Heart left ventricle (tissue), 16 donors: ENCODE results near the gene ACTA2. TPM values are rescaled to one million over a fixed set of nuclear protein-coding genes. Genes with fewer than 3 reads are reported as not detected.

Experiments
- ATAC-seq, 4 donors: fragments of 200-7000 bp; cut with Tn5 transposase; one replicate each; pipeline ENCODE4 v1.9.1; 2020 to 2022; ENCODE audit warnings: moderate library complexity in 4 of 4, mild to moderate bottlenecking in 3 of 4, moderate number of reproducible peaks in 1 of 4
- DNase-seq, 5 donors: peaks; one replicate each; pipeline ENCODE4 v3.0.0-alpha.2; 2020
- H3K27ac ChIP-seq, 12 donors: fragments of 200-600 bp; sonication (generic) in 4 of 12; one replicate each; pipeline versions ENCODE4 v1.5.0 to v1.8.0; 2016 to 2022; ENCODE audit warnings: mild to moderate bottlenecking in 2 of 12
- H3K27me3 ChIP-seq, 9 donors: fragments of 200-600 bp; sonication (generic) in 2 of 9; one replicate each; pipeline versions ENCODE4 v1.5.1 to v1.8.0; 2016 to 2022; ENCODE audit warnings: mild to moderate bottlenecking in 3 of 9
- H3K36me3 ChIP-seq, 9 donors: fragments of 200-600 bp; sonication (generic) in 2 of 9; one replicate each; pipeline versions ENCODE4 v1.5.0 to v1.8.0; 2018 to 2022; ENCODE audit warnings: mild to moderate bottlenecking in 2 of 9
- H3K4me1 ChIP-seq, 12 donors: fragments of 200-600 bp; sonication (generic) in 4 of 12; one replicate each; pipeline versions ENCODE4 v1.5.0 to v1.8.0; 2016 to 2022; ENCODE audit warnings: mild to moderate bottlenecking in 3 of 12
- H3K4me3 ChIP-seq, 12 donors: fragments of 200-600 bp; sonication (generic) in 4 of 12; one replicate each; pipeline versions ENCODE4 v1.5.0 to v1.8.0; 2017 to 2022; ENCODE audit warnings: mild to moderate bottlenecking in 9 of 12, moderate library complexity in 4 of 12
- H3K9me3 ChIP-seq, 12 donors: fragments of 200-600 bp; sonication (generic) in 4 of 12; one replicate each; pipeline versions ENCODE4 v1.5.0 to v1.8.0; 2016 to 2022; ENCODE audit warnings: mild to moderate bottlenecking in 1 of 12
- POLR2A ChIP-seq, 2 donors: fragments of 450-650 bp; IDR thresholded peaks; one replicate each; pipeline ENCODE4 v1.6.1; 2017; ENCODE audit warnings: antibody characterized with exemption in 2 of 2, mild to moderate bottlenecking in 2 of 2, moderate library complexity in 2 of 2
- WGBS, 4 donors: extraction: QIAGEN DNeasy Blood & Tissue Kit in 2 of 4; methylation state at CpG; one replicate each; pipeline versions ENCODE4 v1.1.5 to v1.1.7; 2013 to 2018; 5-methylcytosine and 5-hydroxymethylcytosine counted together
- intact Hi-C, 10 donors: fragments of 100-400 bp; cut with DNase I; formaldehyde crosslinking; loops; one replicate each; pipeline versions ENCODE4 v1.11.1 to v1.14.2; 2022
- long read RNA-seq, 3 donors: library from polyadenylated mRNA; unstranded; transcript quantifications; one replicate each; pipeline ENCODE4 v2.0.0, GENCODE V29; 2020 to 2021
- polyA plus RNA-seq, 2 donors: library from polyadenylated mRNA; stranded (reverse); fragments of 200-250 nt; gene quantifications; one replicate each; pipeline ENCODE4 v1.2.3, GENCODE V29; 2013
- total RNA-seq, 9 donors: library from RNA; depleted of rRNA in 2 of 9; stranded (reverse); fragments of >200 nt in 2 of 9; fragmentation: NEBNext Ultra II Directional in 3 of 9; extraction: Animal tissue kit (Norgen Biotek cat#: 25700) in 3 of 9; gene quantifications; one replicate each; pipeline versions ENCODE4 v1.1.0 to v1.2.4, GENCODE V29; 2016 to 2023
- TF ChIP-seq, protein P1 (sequence below), 12 donors: fragments of 200-600 bp; sonication (generic) in 4 of 12; IDR thresholded peaks; one replicate each; pipeline versions ENCODE4 v1.5.0 to v1.8.0; 2018 to 2022; ENCODE audit warnings: antibody characterized with exemption in 12 of 12, mild to moderate bottlenecking in 5 of 12
- donor health status: ischemic (EF 13 %, LVEDD 7.1; RV severe dilation, severe dysfunction).
- donor health status: healthy with polysubstance abuse.
- donor health status: DM: no; HTN: yes; CAD: no.
- donor health status: DM: no; HTN: no; CAD: no.
- donor health status: ischemic (EF 25% LVEDD 6.9; RV normal size, moderate dysfunction).
- donor health status: ischemic (EF 25% LVEDD 5.7; RV mildly dilated, moderate dysfunction).
- donor health status: healthy.
- donor health status: DM: yes; HTN: yes; CAD: no.
- donor health status: ischemic (EF 35%, LVEDD 5.7; RV mildly dilated, moderate dysfunction).
- donor health status: nonischemic (EF 11% LVEDD 7.7; RV severe dilation, severe dysfunction).
- donor health status: DM: yes; HTN: yes; CAD: no.
- donor health status: PGD.
- donor health status: ischemic (EF 29% LVEDD 5.4; RV normal size, mild dysfunction).
- donor health status: nonischemic (EF 23%, LVEDD 6.1; RV moderate dilation, normal function).

Gene ACTA2
- total RNA-seq (100 to 1,000 TPM in 4 of 9 donors, 10 to 100 TPM in 5; 70.9 to 244 (median 86.7) TPM), polyA plus RNA-seq (100 to 1,000 TPM; 110 to 122 TPM)
- long read RNA-seq, donor 1, transcript ACTA2-201 (9 exons, 1,349 nt), result major isoform, 69 of 87 reads
- long read RNA-seq, donor 1, partial matches to known transcripts, result 9 of 87 reads
- long read RNA-seq, donor 1, other reads (novel, unspliced or antisense), result 9 of 87 reads
- long read RNA-seq, donor 2, transcript ACTA2-201 (9 exons, 1,349 nt), result major isoform, 144 of 179 reads
- long read RNA-seq, donor 2, partial matches to known transcripts, result 10 of 179 reads
- long read RNA-seq, donor 2, other reads (novel, unspliced or antisense), result 24 of 179 reads
- long read RNA-seq, donor 3, transcript ACTA2-201 (9 exons, 1,349 nt), result major isoform, 50 of 58 reads
- long read RNA-seq, donor 3, partial matches to known transcripts, result 4 of 58 reads
- long read RNA-seq, donor 3, other reads (novel, unspliced or antisense), result 4 of 58 reads

DNA sequence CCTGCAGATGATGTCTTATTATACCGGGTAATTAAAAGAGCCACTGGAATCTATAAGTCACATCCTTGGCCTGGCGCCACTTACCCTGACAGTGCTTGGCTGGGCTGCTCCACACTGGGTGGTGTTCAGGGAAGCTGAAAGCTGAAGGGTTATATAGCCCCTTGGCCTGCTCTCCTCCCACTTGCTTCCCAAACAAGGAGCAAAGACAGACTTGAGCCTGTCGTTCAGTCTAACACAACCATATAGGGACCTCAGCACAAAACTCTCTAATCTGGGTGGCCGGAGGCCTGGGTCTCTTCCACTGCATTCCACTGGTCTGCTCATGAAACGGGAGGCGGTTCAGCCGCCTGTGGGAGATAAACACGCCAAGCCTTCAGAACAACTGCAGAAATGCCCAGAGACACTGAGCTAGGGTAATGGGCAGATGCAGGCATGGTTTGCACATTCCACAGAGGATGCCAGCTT is at the start of gene ACTA2:
ACTA2 (minus strand) TSS at position 127 of the 465 bp plus-strand sequence. CDS start 3,843 bp downstream, outside the sequence.
- DNase-seq (peak; percentile 40 to 70 (median 49)), ATAC-seq (peak; percentile 47 to 75 (median 56))
- H3K9me3 ChIP-seq, result no peaks in the 10 kb centered on the region
- H3K36me3 ChIP-seq, result peaks cover 0 to 9% (median 0%) of the 10 kb centered on the region in 9 donors
- intact Hi-C loops, result no loop called here
- H3K27ac ChIP-seq, result peak within 1 kb of the TSS in 11 of 12 donors; percentile 56 to 90 (median 73)
- peak within 1 kb of the TSS in 11 of 12 donors; percentile 3 to 60 (median 37) for H3K4me3 ChIP-seq
- 59 to 82% (median 62%) methylated on average over 8 of the region's 8 CpGs for WGBS, 4 donors
- H3K27me3 ChIP-seq, result no peaks in the 10 kb centered on the region
- TF ChIP-seq, protein P1, sequence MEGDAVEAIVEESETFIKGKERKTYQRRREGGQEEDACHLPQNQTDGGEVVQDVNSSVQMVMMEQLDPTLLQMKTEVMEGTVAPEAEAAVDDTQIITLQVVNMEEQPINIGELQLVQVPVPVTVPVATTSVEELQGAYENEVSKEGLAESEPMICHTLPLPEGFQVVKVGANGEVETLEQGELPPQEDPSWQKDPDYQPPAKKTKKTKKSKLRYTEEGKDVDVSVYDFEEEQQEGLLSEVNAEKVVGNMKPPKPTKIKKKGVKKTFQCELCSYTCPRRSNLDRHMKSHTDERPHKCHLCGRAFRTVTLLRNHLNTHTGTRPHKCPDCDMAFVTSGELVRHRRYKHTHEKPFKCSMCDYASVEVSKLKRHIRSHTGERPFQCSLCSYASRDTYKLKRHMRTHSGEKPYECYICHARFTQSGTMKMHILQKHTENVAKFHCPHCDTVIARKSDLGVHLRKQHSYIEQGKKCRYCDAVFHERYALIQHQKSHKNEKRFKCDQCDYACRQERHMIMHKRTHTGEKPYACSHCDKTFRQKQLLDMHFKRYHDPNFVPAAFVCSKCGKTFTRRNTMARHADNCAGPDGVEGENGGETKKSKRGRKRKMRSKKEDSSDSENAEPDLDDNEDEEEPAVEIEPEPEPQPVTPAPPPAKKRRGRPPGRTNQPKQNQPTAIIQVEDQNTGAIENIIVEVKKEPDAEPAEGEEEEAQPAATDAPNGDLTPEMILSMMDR (IDR thresholded peaks at IDR 0.05), result no peak
- no peak for TF ChIP-seq POLR2A (IDR thresholded peaks at IDR 0.05)
- H3K4me1 ChIP-seq, result peaks cover 0 to 33% (median 10%) of the 10 kb centered on the region in 12 donors

DNA sequence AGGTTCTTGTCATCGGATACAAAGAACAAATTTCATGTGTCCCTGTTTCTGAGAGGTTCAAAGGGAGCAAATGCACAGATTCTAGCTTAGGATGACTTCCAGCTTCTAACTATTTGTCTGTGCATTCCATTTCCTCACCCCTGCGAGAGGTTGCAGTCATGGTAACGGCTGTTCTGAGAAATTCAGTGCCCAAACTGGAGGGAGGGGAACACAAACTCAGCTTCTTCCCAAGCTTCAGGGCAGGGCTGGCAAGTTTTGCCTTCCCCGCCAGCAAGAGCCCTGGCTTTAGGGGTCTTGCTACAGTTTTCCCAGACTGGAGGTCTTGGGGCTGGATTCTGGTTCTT is 49.1 kb upstream of the ACTA2 start:
- Histone ChIP-seq H3K27me3 (no peaks in the 10 kb centered on the region), H3K9me3 (no peaks in the 10 kb centered on the region), H3K27ac (peak overlapping the region in 9 of 12 donors; percentile 5 to 63 (median 48)), H3K36me3 (peaks cover 0 to 37% (median 25%) of the 10 kb centered on the region in 9 donors), H3K4me1 (peaks cover 0 to 57% (median 10%) of the 10 kb centered on the region in 12 donors), H3K4me3 (peak overlapping the region in 2 of 12 donors; percentile 8 to 44)
- TF ChIP-seq, protein P1 (IDR thresholded peaks at IDR 0.05), result no peak
- TF ChIP-seq POLR2A (IDR thresholded peaks at IDR 0.05), result no peak
- ATAC-seq (no peak), DNase-seq (no peak)
- 48 to 67% (median 58%) methylated on average over 4 of the region's 4 CpGs for WGBS, 4 donors
- intact Hi-C loops, result no loop called here

DNA sequence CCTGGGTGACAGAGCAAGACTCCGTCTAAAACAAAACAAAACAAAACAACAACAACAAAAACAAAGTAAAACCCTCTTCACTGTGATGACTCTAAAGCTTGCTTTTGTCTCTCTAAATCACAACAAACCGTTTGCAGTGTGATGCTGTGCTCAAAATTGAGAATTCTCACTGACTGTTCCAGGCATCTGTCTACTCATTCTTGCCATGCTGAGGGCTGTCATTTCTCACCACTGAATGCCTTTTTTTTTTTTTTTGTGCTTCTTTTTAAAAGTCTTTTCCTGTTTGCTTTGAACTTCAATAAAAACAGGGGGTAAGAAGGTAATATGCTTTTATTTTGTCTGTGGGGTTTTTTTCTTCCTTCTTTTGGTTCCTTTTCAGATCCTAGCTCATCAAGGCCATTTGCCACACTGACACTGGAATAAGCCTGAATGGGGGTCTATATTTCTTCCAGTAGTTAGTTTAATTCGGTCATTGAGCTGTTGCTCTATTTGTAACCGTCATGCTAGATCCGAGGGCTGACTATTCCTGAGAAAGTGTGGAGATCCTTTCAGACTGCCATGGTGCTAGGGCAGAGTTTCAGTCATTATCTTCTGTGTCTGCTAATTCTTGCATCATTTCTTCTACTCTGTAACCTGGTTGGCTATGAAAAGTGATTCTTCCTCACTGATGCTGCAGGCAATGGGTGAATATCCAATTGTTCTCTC is 48.6 kb upstream of the ACTA2 start:
- Histone ChIP-seq H3K36me3 (peaks cover 0 to 34% (median 25%) of the 10 kb centered on the region in 9 donors), H3K9me3 (no peaks in the 10 kb centered on the region), H3K27ac (peak overlapping the region in 11 of 12 donors; percentile 5 to 63 (median 40)), H3K4me1 (peaks cover 0 to 62% (median 12%) of the 10 kb centered on the region in 12 donors), H3K4me3 (peak overlapping the region in 6 of 12 donors; percentile 15 to 45 (median 34)), H3K27me3 (no peaks in the 10 kb centered on the region)
- WGBS, 4 donors, result 55 to 75% (median 62%) methylated on average over 5 of the region's 5 CpGs
- ATAC-seq (peak in 2 of 4 donors; percentile 32 to 39), DNase-seq (no peak)
- intact Hi-C loops, result no loop called here
- TF ChIP-seq, protein P1 (IDR thresholded peaks at IDR 0.05), result no peak
- TF ChIP-seq POLR2A (IDR thresholded peaks at IDR 0.05), result no peak
